Peyer's patch (tissue), 4 donors: ENCODE results near the gene WWOX.

Source experiments
- POLR2A ChIP-seq, 2 donors: fragments of 450-650 bp; IDR thresholded peaks; one replicate each; pipeline ENCODE4 v1.5.1; 2017; ENCODE audit warnings: antibody characterized with exemption in 2 of 2, mild to moderate bottlenecking in 2 of 2, moderate library complexity in 2 of 2
- TF ChIP-seq, protein P1 (sequence below), 6 experiments: fragments of 450-650 bp in 4 of 6; fragments of 200-600 bp in 2 of 6; sonication (generic) in 1 of 6; IDR thresholded peaks; one replicate each; pipeline ENCODE4 v1.5.1; 2017 to 2019; ENCODE audit warnings: antibody characterized with exemption in 6 of 6, mild to moderate bottlenecking in 3 of 6, moderate library complexity in 1 of 6

DNA sequence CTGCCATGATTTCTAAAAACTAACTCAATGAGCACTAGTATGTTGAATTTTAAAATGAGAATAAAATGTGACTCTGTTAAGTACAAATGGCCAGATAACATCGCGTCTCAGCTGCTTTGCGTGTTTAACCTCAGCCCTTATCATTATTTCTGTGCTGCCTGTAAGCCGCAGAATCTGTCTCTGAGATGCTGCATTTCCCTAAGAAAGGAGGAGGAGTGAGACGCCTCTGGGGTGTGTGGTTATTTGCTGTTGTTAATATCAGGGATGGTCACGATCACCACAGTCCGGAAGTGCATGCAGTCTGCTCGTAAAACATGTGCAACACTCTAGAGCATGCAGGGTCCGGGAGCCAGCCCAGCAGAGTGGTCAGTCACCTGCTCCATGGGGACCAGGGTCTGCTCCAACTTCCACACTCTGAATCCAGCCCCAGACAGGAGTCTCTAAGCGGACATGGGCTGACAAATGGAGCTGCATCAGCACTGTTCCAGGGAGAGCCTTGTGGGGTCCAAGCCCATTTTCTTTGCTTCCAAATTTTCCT lies 1158.6 kb downstream of the WWOX start:
- TF ChIP-seq, protein P1, sequence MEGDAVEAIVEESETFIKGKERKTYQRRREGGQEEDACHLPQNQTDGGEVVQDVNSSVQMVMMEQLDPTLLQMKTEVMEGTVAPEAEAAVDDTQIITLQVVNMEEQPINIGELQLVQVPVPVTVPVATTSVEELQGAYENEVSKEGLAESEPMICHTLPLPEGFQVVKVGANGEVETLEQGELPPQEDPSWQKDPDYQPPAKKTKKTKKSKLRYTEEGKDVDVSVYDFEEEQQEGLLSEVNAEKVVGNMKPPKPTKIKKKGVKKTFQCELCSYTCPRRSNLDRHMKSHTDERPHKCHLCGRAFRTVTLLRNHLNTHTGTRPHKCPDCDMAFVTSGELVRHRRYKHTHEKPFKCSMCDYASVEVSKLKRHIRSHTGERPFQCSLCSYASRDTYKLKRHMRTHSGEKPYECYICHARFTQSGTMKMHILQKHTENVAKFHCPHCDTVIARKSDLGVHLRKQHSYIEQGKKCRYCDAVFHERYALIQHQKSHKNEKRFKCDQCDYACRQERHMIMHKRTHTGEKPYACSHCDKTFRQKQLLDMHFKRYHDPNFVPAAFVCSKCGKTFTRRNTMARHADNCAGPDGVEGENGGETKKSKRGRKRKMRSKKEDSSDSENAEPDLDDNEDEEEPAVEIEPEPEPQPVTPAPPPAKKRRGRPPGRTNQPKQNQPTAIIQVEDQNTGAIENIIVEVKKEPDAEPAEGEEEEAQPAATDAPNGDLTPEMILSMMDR (IDR thresholded peaks at IDR 0.05), result no peak
- no peak for TF ChIP-seq POLR2A (IDR thresholded peaks at IDR 0.05)
